SK-N-SH (cell line): ENCODE data around the gene SGPP1. TPM values are rescaled to one million over a fixed set of nuclear protein-coding genes. Genes with fewer than 3 reads are reported as not detected.
A peak's percentile ranks its signal among the peaks of the same experiment; 100 is the strongest.

ENCODE experiments used
- CTCF ChIA-PET: fragments of 300-600, 350-600 bp; formaldehyde crosslinking; extraction: SDS; loops from one replicate; lab custom pipeline; 2021; lab: Yijun Ruan, JAX
- POLR2A ChIA-PET: fragments of 350-600 bp; sonication (Branson Sonifier 250); formaldehyde crosslinking; extraction: SDS; loops from one replicate; lab custom pipeline; 2020; ENCODE audit warnings: antibody characterized with exemption, inconsistent platforms; lab: Yijun Ruan, JAX
- DNase-seq: peaks from one replicate; pipeline ENCODE4 v3.0.0; 2012
- H2AFZ ChIP-seq: fragments of 200-600 bp; sonication (generic); 2 replicates; pipeline ENCODE4 v1.8.1; 2016; ENCODE audit warnings: antibody characterized with exemption, mild to moderate bottlenecking, low read depth
- H3F3A ChIP-seq: fragments of 200-600 bp; sonication (generic); replicated peaks from 2 replicates; pipeline ENCODE3; 2016; ENCODE audit warnings: antibody characterized with exemption, mild to moderate bottlenecking; ENCODE audit not compliant: insufficient read depth
- H3K27ac ChIP-seq, 2 experiments: fragments of 200-500 bp in 1 of 2; fragments of 200-600 bp in 1 of 2; sonication (Bioruptor generic) in 1 of 2; sonication (generic), shearing (Covaris generic) in 1 of 2; 2 replicates each; pipeline versions ENCODE4 v1.5.1 to v1.6.1; 2014 to 2016; ENCODE audit warnings: low read depth in 2 of 2, inconsistent platforms in 1 of 2, low read length in 1 of 2, mild to moderate bottlenecking in 1 of 2, mixed read lengths in 1 of 2
- H3K27me3 ChIP-seq: fragments of 200-600 bp; sonication (generic), shearing (Covaris generic); 2 replicates; pipeline ENCODE4 v1.6.1; 2016; ENCODE audit warnings: mixed run types; ENCODE audit not compliant: insufficient read depth
- H3K36me3 ChIP-seq, 2 experiments: fragments of 200-500 bp in 1 of 2; fragments of 200-600 bp in 1 of 2; sonication (Bioruptor generic) in 1 of 2; sonication (generic) in 1 of 2; replicated peaks in 1 of 2; 2 replicates each; pipeline versions ENCODE3 to v1.5.1; 2014 to 2016; ENCODE audit warnings: low read length in 1 of 2, mild to moderate bottlenecking in 1 of 2; ENCODE audit not compliant: insufficient read depth in 2 of 2, control insufficient read depth in 1 of 2
- H3K4me1 ChIP-seq, 2 experiments: fragments of 200-500 bp in 1 of 2; fragments of 200-600 bp in 1 of 2; sonication (Bioruptor generic) in 1 of 2; sonication (generic), shearing (Covaris generic) in 1 of 2; 2 replicates each; pipeline versions ENCODE4 v1.5.1 to v1.6.1; 2014 to 2016; ENCODE audit warnings: low read depth in 1 of 2, low read length in 1 of 2, mixed run types in 1 of 2; ENCODE audit not compliant: insufficient read depth in 2 of 2, control insufficient read depth in 1 of 2
- H3K4me2 ChIP-seq: fragments of 200-600 bp; sonication (generic), shearing (Covaris generic); 2 replicates; pipeline ENCODE4 v1.6.1; 2017; ENCODE audit warnings: mixed run types
- H3K4me3 ChIP-seq, 2 experiments: fragments of 200-500 bp in 1 of 2; fragments of 200-600 bp in 1 of 2; sonication (Bioruptor generic) in 1 of 2; sonication (generic), shearing (Covaris generic) in 1 of 2; 2 replicates each; pipeline versions ENCODE4 v1.5.1 to v1.8.1; 2014 to 2016; ENCODE audit warnings: low read depth in 2 of 2, inconsistent platforms in 1 of 2, low read length in 1 of 2, mild to moderate bottlenecking in 1 of 2, mixed read lengths in 1 of 2, moderate library complexity in 1 of 2
- H3K79me2 ChIP-seq: fragments of 200-600 bp; sonication (generic); 2 replicates; pipeline ENCODE4 v1.8.1; 2017; ENCODE audit warnings: mild to moderate bottlenecking; ENCODE audit not compliant: insufficient read depth
- H3K9ac ChIP-seq: fragments of 200-600 bp; sonication (generic); 2 replicates; pipeline ENCODE4 v1.6.1; 2017; ENCODE audit warnings: mixed run types
- H3K9me2 ChIP-seq: fragments of 200-600 bp; sonication (generic); 2 replicates; pipeline ENCODE4 v1.6.1; 2017; ENCODE audit warnings: mixed run types
- H3K9me3 ChIP-seq: fragments of 200-600 bp; sonication (generic); 2 replicates; pipeline ENCODE4 v1.6.1; 2017; ENCODE audit warnings: mixed run types, mild to moderate bottlenecking, moderate library complexity
- H4K20me1 ChIP-seq: fragments of 200-600 bp; sonication (generic); 2 replicates; pipeline ENCODE4 v1.6.1; 2017; ENCODE audit warnings: mild to moderate bottlenecking, mixed run types; ENCODE audit not compliant: insufficient read depth
- CHD2 ChIP-seq: fragments of 150-350 bp; IDR thresholded peaks from 2 replicates; pipeline ENCODE4 v1.6.1; 2018; ENCODE audit warnings: low read length; ENCODE audit not compliant: partially characterized antibody
- CTCF ChIP-seq: fragments of 200-600 bp; sonication (generic); IDR thresholded peaks from 2 replicates; pipeline ENCODE4 v1.6.1; 2017; ENCODE audit warnings: antibody characterized with exemption, mild to moderate bottlenecking, moderate library complexity
- ELF1 ChIP-seq: IDR thresholded peaks from 2 replicates; pipeline ENCODE4 v1.4.0; 2012
- EP300 ChIP-seq, 2 experiments: IDR thresholded peaks; 2 replicates each; pipeline versions ENCODE4 v1.4.0 to v1.6.1; 2012; ENCODE audit warnings: borderline replicate concordance in 1 of 2, low read depth in 1 of 2, low read length in 1 of 2
- EZH2phosphoT487 ChIP-seq: fragments of 200-600 bp; sonication (generic); IDR thresholded peaks from 2 replicates; pipeline ENCODE4 v1.6.1; 2017; ENCODE audit warnings: low read depth, mixed run types, mild to moderate bottlenecking, antibody characterized with exemption, moderate library complexity, borderline replicate concordance
- FOSL2 ChIP-seq: IDR thresholded peaks from 2 replicates; pipeline ENCODE4 v1.4.0; 2012; ENCODE audit warnings: low read depth, mild to moderate bottlenecking, moderate library complexity, borderline replicate concordance
- FOXJ3 ChIP-seq: sonication (generic); formaldehyde crosslinking; IDR thresholded peaks from 2 replicates; pipeline ENCODE4 v1.5.1; 2020; ENCODE audit warnings: mild to moderate bottlenecking, missing genetic modification reagents
- GABPA ChIP-seq: IDR thresholded peaks from 2 replicates; pipeline ENCODE4 v1.4.0; 2012; ENCODE audit warnings: low read depth, mild to moderate bottlenecking
- GATA2 ChIP-seq: sonication (generic); formaldehyde crosslinking; IDR thresholded peaks from 2 replicates; pipeline ENCODE4 v1.5.0; 2020; ENCODE audit warnings: mild to moderate bottlenecking, missing genetic modification reagents
- IRF3 ChIP-seq: fragments of 150-350 bp; IDR thresholded peaks from 2 replicates; pipeline ENCODE4 v1.6.1; 2016; ENCODE audit warnings: mild to moderate bottlenecking, low read depth, low read length
- MAX ChIP-seq: IDR thresholded peaks from 2 replicates; pipeline ENCODE4 v1.4.0; 2012; ENCODE audit warnings: low read depth
- MEF2A ChIP-seq: IDR thresholded peaks from 2 replicates; pipeline ENCODE4 v1.4.0; 2012; ENCODE audit warnings: low read depth, borderline replicate concordance
- POLR2AphosphoS5 ChIP-seq: IDR thresholded peaks from 2 replicates; pipeline ENCODE4 v1.6.1; 2012; ENCODE audit warnings: low read depth, low read length
- RAD21 ChIP-seq: IDR thresholded peaks from 2 replicates; pipeline ENCODE4 v1.6.1; 2012; ENCODE audit warnings: mild to moderate bottlenecking, low read length
- RFX5 ChIP-seq: IDR thresholded peaks from 2 replicates; pipeline ENCODE4 v1.6.1; 2012; ENCODE audit warnings: mild to moderate bottlenecking, improper control_type of control experiment, low read length
- RXRA ChIP-seq: IDR thresholded peaks from 2 replicates; pipeline ENCODE4 v1.4.0; 2012; ENCODE audit warnings: low read depth, mild to moderate bottlenecking, borderline replicate concordance
- SIN3A ChIP-seq: IDR thresholded peaks from 2 replicates; pipeline ENCODE4 v1.6.1; 2012; ENCODE audit warnings: low read depth, mild to moderate bottlenecking, low read length, moderate library complexity, borderline replicate concordance
- TCF12 ChIP-seq: IDR thresholded peaks from 2 replicates; pipeline ENCODE4 v1.4.0; 2012
- TEAD4 ChIP-seq: IDR thresholded peaks from 2 replicates; pipeline ENCODE4 v1.4.0; 2012; ENCODE audit warnings: mild to moderate bottlenecking, borderline replicate concordance; ENCODE audit not compliant: insufficient read depth
- USF1 ChIP-seq: IDR thresholded peaks from 2 replicates; pipeline ENCODE4 v1.4.0; 2012; ENCODE audit warnings: low read depth, borderline replicate concordance
- USF2 ChIP-seq: fragments of 150-350 bp; IDR thresholded peaks from 2 replicates; pipeline ENCODE4 v1.6.1; 2017; ENCODE audit warnings: antibody characterized with exemption, low read length, low read depth, borderline replicate concordance
- ZBTB33 ChIP-seq: IDR thresholded peaks from 2 replicates; pipeline ENCODE4 v1.4.0; 2012; ENCODE audit warnings: low read depth, borderline replicate concordance
- WGBS: methylation state at CpG from one replicate; pipeline ENCODE4 v1.1.6; 2017; ENCODE audit warnings: low lambda C conversion rate; 5-methylcytosine and 5-hydroxymethylcytosine counted together
- polyA plus RNA-seq, 3 experiments: library from polyadenylated mRNA; depleted of rRNA; stranded (reverse); fragments of >200 nt; gene quantifications; 2 replicates each; pipeline ENCODE4 v1.2.3, GENCODE V29; 2012

The SGPP1 gene
- polyA plus RNA-seq, 1 of the 3 experiments (the other 2 are of a cell fraction): 8.4 TPM

- TF ChIP-seq TEAD4 (no peak), RAD21 (peak; percentile 69), TCF12 (no peak), EZH2phosphoT487 (no peak), EP300 (IDR thresholded peaks at IDR 0.05; ENCODE audit: borderline replicate concordance in 1 of 2, low read depth in 1 of 2, low read length in 1 of 2) (no peak), MAX (no peak), SIN3A (no peak), RXRA (no peak), GABPA (no peak), FOSL2 (no peak), ELF1 (no peak), IRF3 (no peak), CTCF (peak; percentile 77), MEF2A (no peak), RFX5 (no peak)
- TF ChIP-seq, all 33 proteins: peak for 3
These were observed 42.4 kb upstream of the SGPP1 start (continued) for GRCh38 chr14:63770187-63770807.

GRCh38 chr14:63766611-63767010, 38.7 kb upstream of the SGPP1 start:
- Histone ChIP-seq H3F3A (no peaks in the 10 kb centered on the region), H3K36me3 (no peaks in the 10 kb centered on the region), H3K9me3 (no peaks in the 10 kb centered on the region), H3K79me2 (no peaks in the 10 kb centered on the region), H4K20me1 (no peaks in the 10 kb centered on the region), H3K4me1 (no peaks in the 10 kb centered on the region), H3K27ac (no peak overlapping the region), H2AFZ (0 out of 2 replicates have a peak overlapping the region, but pooled peaks have one; percentile 46), H3K27me3 (no peaks in the 10 kb centered on the region), H3K9ac (no peak overlapping the region), H3K4me3 (no peak overlapping the region), H3K9me2 (no peaks in the 10 kb centered on the region), H3K4me2 (no peak overlapping the region)
- no peak for DNase-seq
- ChIA-PET POLR2A (no interaction called here), CTCF (no interaction called here)
- 67% methylated on average over 3 of the region's 3 CpGs for WGBS
- TF ChIP-seq TEAD4: no peak
- TF ChIP-seq FOXJ3 (CRISPR knock-in tag): no peak
- no peak for TF ChIP-seq MEF2A
- no peak for TF ChIP-seq GABPA
- TF ChIP-seq POLR2AphosphoS5: no peak
- TF ChIP-seq RFX5: no peak
- TF ChIP-seq FOSL2: no peak
- TF ChIP-seq USF2: no peak
- no peak for TF ChIP-seq USF1
- TF ChIP-seq IRF3: no peak
- no peak for TF ChIP-seq ZBTB33
- no peak for TF ChIP-seq CHD2
- TF ChIP-seq MAX: no peak
- no peak for TF ChIP-seq GATA2 (CRISPR knock-in tag)
